Osteoblast (primary cell): ENCODE data around the gene TSPAN4. TPM values are rescaled to one million over a fixed set of nuclear protein-coding genes. Genes with fewer than 3 reads are reported as not detected.

Source experiments
- DNase-seq: peaks from one replicate; pipeline ENCODE4 v3.0.0; 2011; ENCODE audit warnings: low spot score, mixed read lengths; ENCODE audit not compliant: insufficient read length; ENCODE audit errors: missing footprints
- H2AFZ ChIP-seq: 2 replicates; pipeline ENCODE4 v1.6.0; 2011; ENCODE audit warnings: mild to moderate bottlenecking, low read length
- H3K27ac ChIP-seq: 2 replicates; pipeline ENCODE4 v1.5.1; 2011; ENCODE audit warnings: mild to moderate bottlenecking, low read depth, low read length, moderate library complexity
- H3K27me3 ChIP-seq: 2 replicates; pipeline ENCODE4 v1.6.0; 2012; ENCODE audit warnings: mild to moderate bottlenecking, control low read depth, inconsistent platforms, low read length, moderate library complexity; ENCODE audit not compliant: insufficient read depth
- H3K36me3 ChIP-seq: 2 replicates; pipeline ENCODE4 v1.5.1; 2011; ENCODE audit warnings: mild to moderate bottlenecking, low read length, control low read depth, moderate library complexity; ENCODE audit not compliant: insufficient read depth
- H3K4me1 ChIP-seq: 2 replicates; pipeline ENCODE4 v1.5.1; 2011; ENCODE audit warnings: mild to moderate bottlenecking, low read length, control low read depth, moderate library complexity; ENCODE audit not compliant: insufficient read depth
- H3K4me2 ChIP-seq: 2 replicates; pipeline ENCODE4 v1.6.0; 2011; ENCODE audit warnings: mild to moderate bottlenecking, low read length; ENCODE audit not compliant: insufficient read depth
- H3K4me3 ChIP-seq: fragments of 200-600 bp; sonication (generic); 3 replicates; pipeline ENCODE4 v1.5.1; 2012; ENCODE audit warnings: mild to moderate bottlenecking, low read length, inconsistent platforms; ENCODE audit not compliant: insufficient read depth
- H3K79me2 ChIP-seq: 2 replicates; pipeline ENCODE4 v1.6.0; 2012; ENCODE audit warnings: mild to moderate bottlenecking, low read length, control low read depth, inconsistent platforms; ENCODE audit not compliant: insufficient read depth
- H3K9me3 ChIP-seq: 2 replicates; pipeline ENCODE4 v1.5.1; 2011; ENCODE audit warnings: low read depth, low read length, control low read depth
- H4K20me1 ChIP-seq: 2 replicates; pipeline ENCODE4 v1.6.0; 2012; ENCODE audit warnings: mild to moderate bottlenecking, low read length, control low read depth; ENCODE audit not compliant: insufficient read depth
- total RNA-seq: library from RNA; depleted of rRNA; stranded (reverse); fragments of >200 nt; gene quantifications from 2 replicates; pipeline ENCODE4 v1.2.3, GENCODE V29; 2012
- TF ChIP-seq, protein P1 (sequence below): IDR thresholded peaks from 2 replicates; pipeline ENCODE4 v1.5.1; 2011; ENCODE audit warnings: mild to moderate bottlenecking, low read depth, low read length, moderate library complexity; ENCODE audit errors: extremely low read depth

Gene TSPAN4
- total RNA-seq, 1 donor, result 168 TPM

DNA sequence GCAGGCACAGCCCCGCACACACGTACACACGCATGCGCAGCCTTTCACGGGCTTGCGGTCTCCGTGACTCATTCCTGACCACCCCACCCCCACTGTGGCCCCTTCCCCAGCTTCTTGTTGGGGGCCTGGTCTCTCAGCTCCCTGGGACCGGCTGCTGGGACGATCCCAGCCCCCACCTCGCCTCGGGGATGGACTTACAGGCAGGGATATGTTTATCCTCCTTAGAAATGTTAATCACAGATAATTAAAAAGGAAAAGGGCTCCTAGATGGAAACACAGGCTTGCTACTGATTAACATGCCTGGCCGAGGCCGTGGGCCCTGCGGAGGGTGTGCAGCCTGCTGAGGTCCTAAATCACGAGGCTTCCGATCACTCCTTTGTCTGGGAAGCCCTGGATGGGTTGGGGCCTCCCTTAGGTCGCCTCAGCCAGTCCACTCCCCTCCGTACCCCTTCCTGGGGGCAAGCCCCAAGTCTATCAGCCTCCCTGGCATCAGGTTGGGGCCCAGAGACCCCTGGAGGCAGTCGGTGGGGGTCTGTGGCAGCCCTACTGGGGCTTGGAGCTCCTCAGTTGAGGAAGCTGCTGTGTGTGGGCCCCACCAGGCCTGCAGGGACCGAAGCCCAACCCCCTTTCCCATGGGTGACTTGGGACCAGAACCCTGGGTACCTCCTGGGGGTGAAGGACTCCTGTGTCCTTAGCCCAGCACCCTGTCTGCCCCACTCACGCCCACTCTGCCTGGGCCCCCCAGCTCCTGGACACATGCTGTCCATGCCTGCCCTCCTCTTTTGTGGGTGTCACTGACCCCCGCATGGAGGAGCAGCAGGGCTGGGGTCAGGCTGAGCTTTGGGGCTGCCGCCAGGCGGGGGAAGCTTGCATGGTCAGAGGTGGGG lies 20.6 kb downstream of the TSPAN4 start:
- DNase-seq, result no peak
- Histone ChIP-seq H3K4me2 (no peak overlapping the region), H2AFZ (no peak overlapping the region), H3K27me3 (no peaks in the 10 kb centered on the region), H3K36me3 (peaks cover 14% of the 10 kb centered on the region), H3K79me2 (peaks cover 36% of the 10 kb centered on the region), H4K20me1 (peaks cover 49% of the 10 kb centered on the region), H3K9me3 (no peaks in the 10 kb centered on the region), H3K27ac (no peak overlapping the region), H3K4me1 (peaks cover 7% of the 10 kb centered on the region), H3K4me3 (no peak overlapping the region)
- TF ChIP-seq, protein P1, sequence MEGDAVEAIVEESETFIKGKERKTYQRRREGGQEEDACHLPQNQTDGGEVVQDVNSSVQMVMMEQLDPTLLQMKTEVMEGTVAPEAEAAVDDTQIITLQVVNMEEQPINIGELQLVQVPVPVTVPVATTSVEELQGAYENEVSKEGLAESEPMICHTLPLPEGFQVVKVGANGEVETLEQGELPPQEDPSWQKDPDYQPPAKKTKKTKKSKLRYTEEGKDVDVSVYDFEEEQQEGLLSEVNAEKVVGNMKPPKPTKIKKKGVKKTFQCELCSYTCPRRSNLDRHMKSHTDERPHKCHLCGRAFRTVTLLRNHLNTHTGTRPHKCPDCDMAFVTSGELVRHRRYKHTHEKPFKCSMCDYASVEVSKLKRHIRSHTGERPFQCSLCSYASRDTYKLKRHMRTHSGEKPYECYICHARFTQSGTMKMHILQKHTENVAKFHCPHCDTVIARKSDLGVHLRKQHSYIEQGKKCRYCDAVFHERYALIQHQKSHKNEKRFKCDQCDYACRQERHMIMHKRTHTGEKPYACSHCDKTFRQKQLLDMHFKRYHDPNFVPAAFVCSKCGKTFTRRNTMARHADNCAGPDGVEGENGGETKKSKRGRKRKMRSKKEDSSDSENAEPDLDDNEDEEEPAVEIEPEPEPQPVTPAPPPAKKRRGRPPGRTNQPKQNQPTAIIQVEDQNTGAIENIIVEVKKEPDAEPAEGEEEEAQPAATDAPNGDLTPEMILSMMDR, result no peak

DNA sequence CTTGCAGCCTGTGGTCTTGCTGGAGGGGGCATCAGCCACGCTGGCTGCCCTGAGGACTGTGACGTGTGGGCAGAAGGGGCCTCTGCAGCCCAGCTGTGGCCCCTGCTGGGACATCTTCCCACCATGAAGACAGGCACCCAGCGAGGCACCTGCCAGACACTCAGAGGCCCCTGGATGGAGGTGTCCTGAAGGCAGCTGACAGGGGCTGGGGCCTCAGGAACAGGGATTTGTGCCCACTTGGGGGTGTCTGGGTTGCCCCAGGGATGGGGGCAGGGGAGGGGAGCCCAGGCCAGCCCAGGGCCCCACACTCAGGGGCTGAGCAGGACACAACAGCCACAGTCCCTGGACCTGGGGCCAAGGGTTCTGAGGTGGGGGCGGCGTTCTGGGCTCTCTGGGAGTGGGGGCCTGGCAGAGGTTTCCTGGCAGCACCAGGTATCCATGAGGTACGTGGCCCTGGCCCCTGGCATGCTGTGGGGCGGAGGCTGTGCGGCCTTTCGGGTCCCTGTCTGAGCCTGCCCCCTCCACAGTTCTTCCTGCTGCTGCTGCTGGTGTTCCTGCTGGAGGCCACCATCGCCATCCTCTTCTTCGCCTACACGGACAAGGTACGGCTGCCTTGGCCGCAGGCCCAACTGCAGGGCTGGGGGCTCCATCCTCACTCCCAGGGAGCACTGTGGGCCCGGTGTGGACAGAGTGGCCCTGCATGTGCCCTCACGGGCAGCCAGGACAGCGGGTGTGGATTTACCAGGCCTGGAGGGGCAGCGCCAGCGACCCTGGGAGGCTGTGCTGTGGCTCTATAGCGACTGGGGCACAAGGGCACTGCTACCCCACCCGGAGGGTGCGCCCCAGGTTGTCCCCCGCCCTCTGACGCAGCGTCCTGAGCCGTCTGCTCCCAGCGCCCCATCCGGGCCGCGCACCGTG lies 21.5 kb downstream of the TSPAN4 start:
- Histone ChIP-seq H3K9me3 (no peaks in the 10 kb centered on the region), H3K4me2 (no peak overlapping the region), H3K4me1 (peaks cover 7% of the 10 kb centered on the region), H3K27ac (no peak overlapping the region), H3K79me2 (peaks cover 28% of the 10 kb centered on the region), H2AFZ (no peak overlapping the region), H3K36me3 (peaks cover 15% of the 10 kb centered on the region), H3K4me3 (no peak overlapping the region), H4K20me1 (peaks cover 41% of the 10 kb centered on the region), H3K27me3 (no peaks in the 10 kb centered on the region)
- DNase-seq, result no peak
- TF ChIP-seq, protein P1, result no peak

GRCh38 chr11:864898-865297 lies 22.2 kb downstream of the TSPAN4 start:
- H3K27me3 ChIP-seq, result no peaks in the 10 kb centered on the region
- peaks cover 15% of the 10 kb centered on the region for H3K36me3 ChIP-seq
- H3K9me3 ChIP-seq, result no peaks in the 10 kb centered on the region
- peaks cover 23% of the 10 kb centered on the region for H3K79me2 ChIP-seq
- no peak overlapping the region for H3K27ac ChIP-seq
- H2AFZ ChIP-seq, result no peak overlapping the region
- no peak overlapping the region for H3K4me3 ChIP-seq
- peaks cover 37% of the 10 kb centered on the region for H4K20me1 ChIP-seq
- TF ChIP-seq, protein P1, result no peak
- H3K4me2 ChIP-seq, result no peak overlapping the region
- H3K4me1 ChIP-seq, result peaks cover 2% of the 10 kb centered on the region
- no peak for DNase-seq
